SH-SY5Y (cell line): Measurements from ENCODE around the gene FRMD4A.

Source experiments
- GATA2 ChIP-seq: IDR thresholded peaks from 2 replicates; pipeline ENCODE4 v1.6.1; 2011; ENCODE audit warnings: mild to moderate bottlenecking, low read depth, low read length
- GATA3 ChIP-seq: IDR thresholded peaks from 2 replicates; pipeline ENCODE4 v1.6.1; 2011; ENCODE audit warnings: low read depth, mild to moderate bottlenecking, low read length, moderate library complexity

FRMD4A gene

GRCh38 chr10:13743963-13744362, 586.8 kb downstream of the FRMD4A start:
- TF ChIP-seq GATA3 (no peak), GATA2 (no peak)

- TF ChIP-seq GATA3, result no peak
- TF ChIP-seq GATA2, result no peak
Measured at GRCh38 chr10:13743101-13743693, 587.5 kb downstream of the FRMD4A start.

GRCh38 chr10:13741438-13741837, 589.3 kb downstream of the FRMD4A start:
- no peak for TF ChIP-seq GATA2
- no peak for TF ChIP-seq GATA3

GRCh38 chr10:13740461-13740860, 590.3 kb downstream of the FRMD4A start:
- TF ChIP-seq GATA2, result no peak
- TF ChIP-seq GATA3, result no peak

GRCh38 chr10:13739183-13739582, 591.5 kb downstream of the FRMD4A start:
- TF ChIP-seq GATA2 (no peak), GATA3 (no peak)

GRCh38 chr10:13736506-13736905, 594.2 kb downstream of the FRMD4A start:
- TF ChIP-seq GATA3, result no peak
- no peak for TF ChIP-seq GATA2

- TF ChIP-seq GATA3 (no peak), GATA2 (no peak)
Measured at GRCh38 chr10:13734151-13734550, 596.6 kb downstream of the FRMD4A start.

GRCh38 chr10:13733071-13733470, 597.7 kb downstream of the FRMD4A start:
- no peak for TF ChIP-seq GATA3
- no peak for TF ChIP-seq GATA2

- no peak for TF ChIP-seq GATA2
- no peak for TF ChIP-seq GATA3
Measured at GRCh38 chr10:13732465-13732881, 598.3 kb downstream of the FRMD4A start.

GRCh38 chr10:13731799-13732198, 598.9 kb downstream of the FRMD4A start:
- TF ChIP-seq GATA2 (no peak), GATA3 (no peak)

GRCh38 chr10:13730956-13731355, 599.8 kb downstream of the FRMD4A start:
- no peak for TF ChIP-seq GATA2
- TF ChIP-seq GATA3, result no peak

GRCh38 chr10:13730306-13730652, 600.4 kb downstream of the FRMD4A start:
- TF ChIP-seq GATA2 (no peak), GATA3 (no peak)

- TF ChIP-seq GATA3 (no peak), GATA2 (peak; percentile 82)
Measured at GRCh38 chr10:13729586-13730305, 601.0 kb downstream of the FRMD4A start.

GRCh38 chr10:13728898-13729535, 601.7 kb downstream of the FRMD4A start:
- TF ChIP-seq GATA2 (no peak), GATA3 (no peak)

- TF ChIP-seq GATA2 (no peak), GATA3 (no peak)
Measured at GRCh38 chr10:13725594-13725993, 605.1 kb downstream of the FRMD4A start.

- TF ChIP-seq GATA3, result no peak
- TF ChIP-seq GATA2, result no peak
Measured at GRCh38 chr10:13724484-13724883, 606.2 kb downstream of the FRMD4A start.
